Neural progenitor cell (in vitro differentiated cells): ENCODE results near the gene MBP.

Experiments used
- EZH2phosphoT487 ChIP-seq: fragments of 200-600 bp; sonication (generic); IDR thresholded peaks from 2 replicates; pipeline ENCODE4 v1.6.1; 2017; ENCODE audit warnings: antibody characterized with exemption
- TF ChIP-seq, protein P1 (sequence below): fragments of 200-600 bp; sonication (generic); IDR thresholded peaks from 2 replicates; pipeline ENCODE4 v1.5.1; 2017; ENCODE audit warnings: antibody characterized with exemption, mild to moderate bottlenecking

DNA sequence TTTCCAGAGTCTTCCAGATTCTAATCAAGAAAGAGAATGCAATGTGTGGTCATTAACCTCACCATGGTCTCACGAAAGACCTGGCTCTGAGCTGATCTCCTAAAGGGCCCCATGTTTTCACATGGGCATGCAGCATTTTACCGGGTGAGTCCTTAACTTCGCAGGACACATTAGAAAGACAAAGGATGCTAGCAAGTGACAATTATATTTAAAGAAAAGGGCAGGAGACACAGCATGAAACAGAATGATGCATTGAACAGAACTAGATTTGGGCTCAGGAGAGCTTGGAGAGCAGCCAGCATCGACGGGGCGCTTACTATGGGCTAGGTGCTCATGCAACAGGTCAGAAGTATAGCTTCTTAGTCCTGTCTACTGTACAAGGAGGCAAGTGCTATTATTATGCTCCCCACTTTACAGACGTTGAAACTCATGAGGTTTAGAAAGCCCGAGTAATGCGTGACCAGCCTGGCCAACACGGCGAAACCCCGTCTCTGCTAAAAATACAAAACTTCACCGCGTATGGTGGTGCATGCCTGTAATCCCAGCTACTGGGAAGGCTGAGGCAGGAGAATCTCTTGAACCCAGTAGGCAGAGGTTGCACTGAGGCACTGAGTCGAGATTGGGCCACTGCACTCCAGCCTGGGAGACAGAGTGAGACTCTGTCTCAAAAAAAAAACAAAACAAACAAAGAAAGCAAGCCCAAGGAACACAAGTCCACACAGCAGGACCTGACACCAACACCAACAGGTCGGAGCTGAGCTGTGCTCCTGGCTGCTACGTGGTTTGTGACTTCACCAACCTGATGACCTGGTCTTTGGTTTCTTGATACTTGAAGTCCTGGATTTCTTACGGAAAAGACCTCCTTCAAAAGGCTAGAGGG is 16.1 kb downstream of the MBP start:
- TF ChIP-seq, protein P1, sequence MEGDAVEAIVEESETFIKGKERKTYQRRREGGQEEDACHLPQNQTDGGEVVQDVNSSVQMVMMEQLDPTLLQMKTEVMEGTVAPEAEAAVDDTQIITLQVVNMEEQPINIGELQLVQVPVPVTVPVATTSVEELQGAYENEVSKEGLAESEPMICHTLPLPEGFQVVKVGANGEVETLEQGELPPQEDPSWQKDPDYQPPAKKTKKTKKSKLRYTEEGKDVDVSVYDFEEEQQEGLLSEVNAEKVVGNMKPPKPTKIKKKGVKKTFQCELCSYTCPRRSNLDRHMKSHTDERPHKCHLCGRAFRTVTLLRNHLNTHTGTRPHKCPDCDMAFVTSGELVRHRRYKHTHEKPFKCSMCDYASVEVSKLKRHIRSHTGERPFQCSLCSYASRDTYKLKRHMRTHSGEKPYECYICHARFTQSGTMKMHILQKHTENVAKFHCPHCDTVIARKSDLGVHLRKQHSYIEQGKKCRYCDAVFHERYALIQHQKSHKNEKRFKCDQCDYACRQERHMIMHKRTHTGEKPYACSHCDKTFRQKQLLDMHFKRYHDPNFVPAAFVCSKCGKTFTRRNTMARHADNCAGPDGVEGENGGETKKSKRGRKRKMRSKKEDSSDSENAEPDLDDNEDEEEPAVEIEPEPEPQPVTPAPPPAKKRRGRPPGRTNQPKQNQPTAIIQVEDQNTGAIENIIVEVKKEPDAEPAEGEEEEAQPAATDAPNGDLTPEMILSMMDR: no peak
- no peak for TF ChIP-seq EZH2phosphoT487
